RWPE1 (cell line): ENCODE data around the gene CREB3L4.

Experiments used
- CTCF ChIA-PET: fragments of 350-600 bp; sonication (Branson Sonifier 250); formaldehyde crosslinking; extraction: SDS; loops from one replicate; lab custom pipeline; 2021; lab: Yijun Ruan, JAX
- POLR2A ChIA-PET: fragments of 400-600 bp; formaldehyde crosslinking; extraction: SDS; loops from one replicate; lab custom pipeline; 2020; ENCODE audit warnings: antibody characterized with exemption; ENCODE audit not compliant: low non-redundant PET; lab: Yijun Ruan, JAX
- DNase-seq: peaks from one replicate; pipeline ENCODE4 v3.0.0; 2012; ENCODE audit warnings: low spot score
- H3K27ac ChIP-seq: fragments of 450-650 bp; 2 replicates; pipeline ENCODE4 v1.5.1; 2017
- TF ChIP-seq, protein P1 (sequence below): fragments of 450-650 bp; conservative IDR thresholded peaks from 2 replicates; pipeline ENCODE4 v1.5.1; 2017; ENCODE audit warnings: low read depth, mild to moderate bottlenecking

Gene CREB3L4, protein sequence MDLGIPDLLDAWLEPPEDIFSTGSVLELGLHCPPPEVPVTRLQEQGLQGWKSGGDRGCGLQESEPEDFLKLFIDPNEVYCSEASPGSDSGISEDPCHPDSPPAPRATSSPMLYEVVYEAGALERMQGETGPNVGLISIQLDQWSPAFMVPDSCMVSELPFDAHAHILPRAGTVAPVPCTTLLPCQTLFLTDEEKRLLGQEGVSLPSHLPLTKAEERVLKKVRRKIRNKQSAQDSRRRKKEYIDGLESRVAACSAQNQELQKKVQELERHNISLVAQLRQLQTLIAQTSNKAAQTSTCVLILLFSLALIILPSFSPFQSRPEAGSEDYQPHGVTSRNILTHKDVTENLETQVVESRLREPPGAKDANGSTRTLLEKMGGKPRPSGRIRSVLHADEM

GRCh38 chr1:153967107-153967999, at the start of gene CREB3L4:
Gene CREB3L4, plus strand, starts transcription at chr1:153967902. Its CDS starts 624 bp downstream, at chr1:153968526.
- TF ChIP-seq, protein P1, sequence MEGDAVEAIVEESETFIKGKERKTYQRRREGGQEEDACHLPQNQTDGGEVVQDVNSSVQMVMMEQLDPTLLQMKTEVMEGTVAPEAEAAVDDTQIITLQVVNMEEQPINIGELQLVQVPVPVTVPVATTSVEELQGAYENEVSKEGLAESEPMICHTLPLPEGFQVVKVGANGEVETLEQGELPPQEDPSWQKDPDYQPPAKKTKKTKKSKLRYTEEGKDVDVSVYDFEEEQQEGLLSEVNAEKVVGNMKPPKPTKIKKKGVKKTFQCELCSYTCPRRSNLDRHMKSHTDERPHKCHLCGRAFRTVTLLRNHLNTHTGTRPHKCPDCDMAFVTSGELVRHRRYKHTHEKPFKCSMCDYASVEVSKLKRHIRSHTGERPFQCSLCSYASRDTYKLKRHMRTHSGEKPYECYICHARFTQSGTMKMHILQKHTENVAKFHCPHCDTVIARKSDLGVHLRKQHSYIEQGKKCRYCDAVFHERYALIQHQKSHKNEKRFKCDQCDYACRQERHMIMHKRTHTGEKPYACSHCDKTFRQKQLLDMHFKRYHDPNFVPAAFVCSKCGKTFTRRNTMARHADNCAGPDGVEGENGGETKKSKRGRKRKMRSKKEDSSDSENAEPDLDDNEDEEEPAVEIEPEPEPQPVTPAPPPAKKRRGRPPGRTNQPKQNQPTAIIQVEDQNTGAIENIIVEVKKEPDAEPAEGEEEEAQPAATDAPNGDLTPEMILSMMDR, result peak; percentile 54
- POLR2A ChIA-PET, result interaction anchor here (0.6 to 2.4 kb wide), 8 partner anchors 10 to 415 kb away, joined by 3 to 16 read pairs (median 3); partner anchors contain the start of genes DENND4B, JTB, RAB13 and RPS27
- H3K27ac ChIP-seq, result peak within 1 kb of the TSS; percentile 98
- DNase-seq, result peak; percentile 91
- CTCF ChIA-PET, result interaction anchor here (0.5 to 1.8 kb wide), 6 partner anchors 9 to 21 kb away, joined by 3 to 8 read pairs (median 4); partner anchors contain the start of genes CRTC2, DENND4B and RAB13

- TF ChIP-seq, protein P1, result no peak
- H3K27ac ChIP-seq, result no peak overlapping the region
- ChIA-PET POLR2A (interaction anchor here (0.6 kb wide), 1 partner anchor 194 kb away, joined by 7 read pairs; no protein-coding TSS in a partner anchor), CTCF (interaction anchor here (0.6 kb wide), 1 partner anchor 11 kb away, joined by 3 read pairs; no protein-coding TSS in a partner anchor)
- peak; percentile 5 for DNase-seq
Observed at GRCh38 chr1:153919876-153920852, 47.5 kb upstream of the CREB3L4 start.

- TF ChIP-seq, protein P1, result no peak
- POLR2A ChIA-PET, result interaction anchor here (0.6 to 1.4 kb wide), 2 partner anchors 19 to 115 kb away, joined by 4 to 5 read pairs; no protein-coding TSS in a partner anchor
- no peak for DNase-seq
- peak overlapping the region; percentile 92 for H3K27ac ChIP-seq
- CTCF ChIA-PET, result interaction anchor here (0.6 to 1.3 kb wide), 2 partner anchors 18 to 26 kb away, joined by 3 to 5 read pairs; partner anchors contain the start of gene DENND4B
Observed at GRCh38 chr1:153921080-153921802, 46.5 kb upstream of the CREB3L4 start.

- POLR2A ChIA-PET, result interaction anchor here (0.6 to 1.4 kb wide), 2 partner anchors 18 to 115 kb away, joined by 4 to 5 read pairs; no protein-coding TSS in a partner anchor
- DNase-seq, result peak; percentile 20
- CTCF ChIA-PET, result interaction anchor here (0.6 to 1.3 kb wide), 2 partner anchors 19 to 25 kb away, joined by 3 to 5 read pairs; partner anchors contain the start of gene DENND4B
- H3K27ac ChIP-seq, result peak overlapping the region; percentile 92
- TF ChIP-seq, protein P1, result no peak
Observed at GRCh38 chr1:153921803-153922075, 46.0 kb upstream of the CREB3L4 start.
